GM18526 (cell line): Measurements from ENCODE around the gene JARID2.

Experiments used
- POLR2A ChIP-seq: IDR thresholded peaks from 3 replicates; pipeline ENCODE4 v1.6.1; 2011; ENCODE audit not compliant: insufficient read length; ENCODE audit errors: extremely low read depth

The JARID2 gene

GRCh38 chr6:15254070-15254975 is 8.5 kb downstream of the JARID2 start:
- no peak for TF ChIP-seq POLR2A

GRCh38 chr6:15255481-15255880 is 9.6 kb downstream of the JARID2 start:
- no peak for TF ChIP-seq POLR2A

GRCh38 chr6:15255909-15256395 is 10.1 kb downstream of the JARID2 start:
- no peak for TF ChIP-seq POLR2A

DNA sequence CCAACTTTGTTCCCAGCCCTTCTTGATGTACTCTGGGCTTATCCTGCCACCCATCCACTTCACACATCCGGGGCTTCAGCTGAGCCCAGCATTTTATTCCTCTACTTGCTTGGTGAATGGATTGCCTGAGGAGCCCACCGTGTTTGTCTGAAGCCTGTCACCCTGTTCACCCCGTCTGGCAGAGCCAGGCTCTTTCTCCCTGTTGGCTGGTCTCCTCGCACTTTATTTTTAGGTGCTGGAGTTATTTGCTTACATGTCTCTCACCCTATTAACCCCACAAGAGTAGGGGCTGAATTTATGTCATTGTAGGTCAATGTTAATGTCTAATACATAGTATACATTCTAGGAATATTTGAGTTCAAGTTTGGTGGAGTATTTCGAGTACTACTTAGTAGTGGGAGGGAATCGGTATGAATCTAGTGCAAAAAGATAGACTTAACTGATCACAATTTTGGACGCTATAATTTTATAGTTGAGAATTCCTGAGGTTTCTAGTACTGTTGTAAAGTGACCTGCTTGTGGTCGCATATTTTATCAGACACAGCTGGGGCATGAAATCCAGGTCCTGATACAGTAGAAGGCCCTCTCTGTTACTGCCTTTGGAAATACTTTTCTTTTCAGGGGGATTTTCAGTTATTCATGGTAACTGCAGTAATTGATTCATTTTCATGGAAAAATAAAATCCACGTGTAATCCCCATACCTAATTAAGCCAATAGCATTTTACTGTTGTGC is 10.8 kb downstream of the JARID2 start:
- TF ChIP-seq POLR2A, result no peak

GRCh38 chr6:15257357-15258132 is 11.7 kb downstream of the JARID2 start:
- no peak for TF ChIP-seq POLR2A

- TF ChIP-seq POLR2A, result no peak
These were observed 13.9 kb downstream of the JARID2 start for GRCh38 chr6:15259766-15260098.

DNA sequence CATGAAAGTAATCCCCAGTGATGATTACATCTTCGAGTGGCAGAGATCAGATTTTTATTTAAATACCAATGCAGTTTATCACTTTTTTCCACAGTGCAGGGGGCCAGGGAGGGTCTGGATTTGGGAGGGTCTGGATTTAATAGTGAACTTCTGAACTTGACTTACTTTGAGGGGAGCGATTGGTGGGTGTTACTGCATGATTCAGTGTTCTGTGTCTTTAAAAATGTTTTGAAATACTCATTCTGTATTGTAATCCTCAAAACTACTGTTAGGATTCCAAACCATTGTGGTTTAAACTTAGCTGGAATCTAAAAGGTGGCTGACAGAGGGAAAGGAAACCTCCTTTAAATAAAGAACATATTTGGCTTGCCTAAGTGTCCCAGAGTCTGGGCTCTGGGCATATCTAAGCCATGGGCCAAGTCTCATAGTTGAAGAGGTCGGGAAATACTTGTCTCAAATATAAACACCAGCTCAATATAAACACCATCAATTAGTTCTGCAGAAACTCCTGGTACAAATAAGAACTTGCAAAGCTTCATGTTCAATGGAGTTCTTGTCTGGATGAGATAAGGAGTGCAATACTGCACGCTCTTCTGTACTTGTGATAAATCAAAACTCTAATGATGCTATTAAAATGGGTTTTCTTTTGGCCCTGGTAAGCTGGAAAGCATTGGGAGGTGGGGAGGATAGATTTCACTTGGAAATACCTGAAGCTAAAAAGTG is 14.4 kb downstream of the JARID2 start:
- TF ChIP-seq POLR2A, result no peak

DNA sequence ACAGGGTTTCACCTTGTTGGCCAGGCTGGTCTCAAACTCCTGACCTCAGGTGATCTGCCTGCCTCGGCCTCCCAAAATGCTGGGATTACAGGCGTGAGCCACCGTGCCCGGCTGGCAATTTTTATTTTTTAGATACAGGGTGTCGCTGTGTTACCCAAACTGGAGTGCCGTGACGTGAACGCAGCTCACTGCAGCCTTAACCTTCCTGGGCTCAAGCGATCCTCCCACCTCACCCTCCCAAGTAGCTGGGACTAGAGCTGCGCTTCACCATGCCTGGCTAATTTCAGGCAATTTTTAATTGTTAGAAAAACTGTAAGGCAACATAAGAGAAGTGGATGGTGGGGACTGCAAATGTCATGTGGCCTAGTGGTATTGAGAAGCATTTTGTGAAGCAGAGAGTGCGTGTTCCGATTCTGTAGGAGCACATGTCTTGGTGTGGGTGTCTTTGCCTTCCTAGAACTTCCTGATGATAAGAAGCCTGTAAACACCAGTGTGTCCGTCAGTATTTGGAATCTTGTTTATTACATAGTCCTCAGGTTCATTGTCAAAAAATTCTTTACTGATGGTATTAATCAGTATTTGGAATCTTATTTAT is 18.0 kb downstream of the JARID2 start:
- no peak for TF ChIP-seq POLR2A

DNA sequence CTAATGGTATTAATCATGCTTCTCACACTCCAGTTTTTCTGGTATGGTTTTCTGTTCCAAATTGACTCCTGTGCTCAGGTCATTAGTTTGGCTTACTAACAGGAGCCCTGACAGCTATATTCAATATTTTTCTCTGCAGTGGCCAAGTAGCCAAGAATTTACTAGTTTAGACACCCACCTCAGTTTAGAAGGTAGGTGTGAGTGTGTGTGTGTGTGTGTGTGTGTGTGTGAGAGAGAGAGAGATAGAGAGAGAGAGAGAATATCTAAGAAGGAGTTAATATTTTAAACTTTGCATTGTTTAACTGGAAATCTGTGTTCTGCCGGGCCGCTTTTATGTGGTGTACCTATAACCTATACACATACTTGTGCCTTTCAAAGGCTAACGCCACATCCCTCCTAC is 18.5 kb downstream of the JARID2 start:
- TF ChIP-seq POLR2A, result no peak

- TF ChIP-seq POLR2A, result no peak
These were observed 19.3 kb downstream of the JARID2 start for GRCh38 chr6:15264902-15265761.

GRCh38 chr6:15265787-15266186 is 19.9 kb downstream of the JARID2 start:
- no peak for TF ChIP-seq POLR2A

DNA sequence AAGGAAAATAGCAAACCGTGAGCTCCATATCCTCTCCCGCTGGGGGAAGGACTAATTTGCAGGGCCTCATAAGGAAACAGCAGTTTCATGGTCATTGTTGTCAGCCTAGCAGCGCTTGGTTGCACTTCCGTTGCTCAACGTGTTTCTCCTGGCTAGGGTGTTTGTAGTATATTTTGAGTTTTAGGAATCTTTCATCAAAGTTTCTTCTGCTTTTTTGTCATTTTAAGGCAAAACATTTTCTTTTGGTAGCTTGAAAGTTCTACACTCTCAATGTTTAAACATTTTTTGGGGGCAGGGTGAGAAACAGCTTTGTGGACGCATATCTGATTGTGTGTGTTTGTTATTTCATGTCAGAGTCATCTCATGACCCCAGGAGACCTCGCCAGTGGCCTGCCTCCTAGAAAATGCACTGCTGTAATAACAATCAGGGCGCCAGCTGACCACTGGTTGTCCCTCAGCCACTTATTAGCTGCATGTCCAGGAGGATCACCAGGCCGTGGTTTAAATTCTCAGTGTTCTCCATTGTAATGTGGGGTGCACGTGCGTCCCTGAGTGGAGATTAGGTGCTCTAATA is 20.6 kb downstream of the JARID2 start:
- no peak for TF ChIP-seq POLR2A

DNA sequence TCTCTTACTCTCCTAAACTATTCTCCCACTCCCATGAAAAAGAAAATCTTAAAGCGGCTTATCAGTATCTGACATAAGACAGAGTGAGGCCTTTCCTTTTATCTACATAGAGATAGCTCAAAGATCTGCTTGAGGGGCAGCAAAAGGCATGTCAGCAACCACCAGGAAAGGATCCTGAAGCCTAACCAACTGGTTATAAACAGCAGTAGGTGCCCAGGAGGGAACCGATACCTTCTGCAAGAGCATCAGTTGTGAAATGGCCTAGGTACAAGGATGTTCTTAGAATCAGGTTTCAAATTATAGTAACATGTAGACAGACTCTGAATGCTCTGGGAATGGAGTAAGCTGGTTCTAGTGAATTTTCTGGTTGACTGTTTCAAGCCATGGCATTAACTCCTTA is 21.4 kb downstream of the JARID2 start:
- TF ChIP-seq POLR2A, result no peak
